Osteoblast (primary cell): ENCODE measurements around the gene MAGI1. TPM values are rescaled to one million over a fixed set of nuclear protein-coding genes. Genes with fewer than 3 reads are reported as not detected.

ENCODE experiments used
- DNase-seq: peaks from one replicate; pipeline ENCODE4 v3.0.0; 2011; ENCODE audit warnings: low spot score, mixed read lengths; ENCODE audit not compliant: insufficient read length; ENCODE audit errors: missing footprints
- H2AFZ ChIP-seq: 2 replicates; pipeline ENCODE4 v1.6.0; 2011; ENCODE audit warnings: mild to moderate bottlenecking, low read length
- H3K27ac ChIP-seq: 2 replicates; pipeline ENCODE4 v1.5.1; 2011; ENCODE audit warnings: mild to moderate bottlenecking, low read depth, low read length, moderate library complexity
- H3K27me3 ChIP-seq: 2 replicates; pipeline ENCODE4 v1.6.0; 2012; ENCODE audit warnings: mild to moderate bottlenecking, control low read depth, inconsistent platforms, low read length, moderate library complexity; ENCODE audit not compliant: insufficient read depth
- H3K36me3 ChIP-seq: 2 replicates; pipeline ENCODE4 v1.5.1; 2011; ENCODE audit warnings: mild to moderate bottlenecking, low read length, control low read depth, moderate library complexity; ENCODE audit not compliant: insufficient read depth
- H3K4me1 ChIP-seq: 2 replicates; pipeline ENCODE4 v1.5.1; 2011; ENCODE audit warnings: mild to moderate bottlenecking, low read length, control low read depth, moderate library complexity; ENCODE audit not compliant: insufficient read depth
- H3K4me2 ChIP-seq: 2 replicates; pipeline ENCODE4 v1.6.0; 2011; ENCODE audit warnings: mild to moderate bottlenecking, low read length; ENCODE audit not compliant: insufficient read depth
- H3K4me3 ChIP-seq: fragments of 200-600 bp; sonication (generic); 3 replicates; pipeline ENCODE4 v1.5.1; 2012; ENCODE audit warnings: mild to moderate bottlenecking, low read length, inconsistent platforms; ENCODE audit not compliant: insufficient read depth
- H3K79me2 ChIP-seq: 2 replicates; pipeline ENCODE4 v1.6.0; 2012; ENCODE audit warnings: mild to moderate bottlenecking, low read length, control low read depth, inconsistent platforms; ENCODE audit not compliant: insufficient read depth
- H3K9me3 ChIP-seq: 2 replicates; pipeline ENCODE4 v1.5.1; 2011; ENCODE audit warnings: low read depth, low read length, control low read depth
- H4K20me1 ChIP-seq: 2 replicates; pipeline ENCODE4 v1.6.0; 2012; ENCODE audit warnings: mild to moderate bottlenecking, low read length, control low read depth; ENCODE audit not compliant: insufficient read depth
- total RNA-seq: library from RNA; depleted of rRNA; stranded (reverse); fragments of >200 nt; gene quantifications from 2 replicates; pipeline ENCODE4 v1.2.3, GENCODE V29; 2012
- TF ChIP-seq, protein P1 (sequence below): IDR thresholded peaks from 2 replicates; pipeline ENCODE4 v1.5.1; 2011; ENCODE audit warnings: mild to moderate bottlenecking, low read depth, low read length, moderate library complexity; ENCODE audit errors: extremely low read depth

The MAGI1 gene
- total RNA-seq, 1 donor: 66.6 TPM

- Histone ChIP-seq H3K36me3 (no peaks in the 10 kb centered on the region), H3K9me3 (no peaks in the 10 kb centered on the region), H3K27ac (no peak overlapping the region), H4K20me1 (peaks cover 73% of the 10 kb centered on the region), H2AFZ (no peak overlapping the region), H3K4me3 (no peak overlapping the region), H3K79me2 (peaks cover 83% of the 10 kb centered on the region), H3K4me1 (peaks cover 3% of the 10 kb centered on the region), H3K4me2 (no peak overlapping the region), H3K27me3 (no peaks in the 10 kb centered on the region)
- TF ChIP-seq, protein P1, sequence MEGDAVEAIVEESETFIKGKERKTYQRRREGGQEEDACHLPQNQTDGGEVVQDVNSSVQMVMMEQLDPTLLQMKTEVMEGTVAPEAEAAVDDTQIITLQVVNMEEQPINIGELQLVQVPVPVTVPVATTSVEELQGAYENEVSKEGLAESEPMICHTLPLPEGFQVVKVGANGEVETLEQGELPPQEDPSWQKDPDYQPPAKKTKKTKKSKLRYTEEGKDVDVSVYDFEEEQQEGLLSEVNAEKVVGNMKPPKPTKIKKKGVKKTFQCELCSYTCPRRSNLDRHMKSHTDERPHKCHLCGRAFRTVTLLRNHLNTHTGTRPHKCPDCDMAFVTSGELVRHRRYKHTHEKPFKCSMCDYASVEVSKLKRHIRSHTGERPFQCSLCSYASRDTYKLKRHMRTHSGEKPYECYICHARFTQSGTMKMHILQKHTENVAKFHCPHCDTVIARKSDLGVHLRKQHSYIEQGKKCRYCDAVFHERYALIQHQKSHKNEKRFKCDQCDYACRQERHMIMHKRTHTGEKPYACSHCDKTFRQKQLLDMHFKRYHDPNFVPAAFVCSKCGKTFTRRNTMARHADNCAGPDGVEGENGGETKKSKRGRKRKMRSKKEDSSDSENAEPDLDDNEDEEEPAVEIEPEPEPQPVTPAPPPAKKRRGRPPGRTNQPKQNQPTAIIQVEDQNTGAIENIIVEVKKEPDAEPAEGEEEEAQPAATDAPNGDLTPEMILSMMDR: no peak
- DNase-seq: no peak
Measured at GRCh38 chr3:66010348-66010738, 28.4 kb downstream of the MAGI1 start.

GRCh38 chr3:66004244-66004643 is 34.5 kb downstream of the MAGI1 start:
- Histone ChIP-seq H3K79me2 (peaks cover 94% of the 10 kb centered on the region), H3K4me1 (no peaks in the 10 kb centered on the region), H3K9me3 (no peaks in the 10 kb centered on the region), H2AFZ (no peak overlapping the region), H3K36me3 (no peaks in the 10 kb centered on the region), H3K27me3 (no peaks in the 10 kb centered on the region), H3K4me3 (no peak overlapping the region), H4K20me1 (peaks cover 70% of the 10 kb centered on the region), H3K4me2 (no peak overlapping the region), H3K27ac (no peak overlapping the region)
- TF ChIP-seq, protein P1: no peak
- DNase-seq: no peak

DNA sequence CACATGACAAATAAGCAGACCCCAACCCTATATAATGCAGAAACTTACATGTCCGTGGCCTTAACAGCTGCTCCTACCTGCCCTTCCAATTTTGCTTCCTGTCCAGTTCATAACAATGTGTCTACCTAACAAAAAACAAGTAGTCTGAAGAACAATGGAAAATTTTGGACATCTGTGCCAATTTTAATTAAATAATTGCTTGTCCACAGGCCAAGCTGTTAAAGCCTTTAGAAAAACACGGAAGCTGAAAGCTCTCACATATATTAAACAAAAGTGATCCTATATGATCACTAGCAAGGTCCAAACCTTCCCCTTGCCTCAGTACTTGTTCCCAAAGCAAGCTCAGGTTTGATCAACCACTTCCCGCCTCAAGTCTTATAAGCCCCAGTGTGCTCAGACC is 37.1 kb downstream of the MAGI1 start:
- peaks cover 70% of the 10 kb centered on the region for H4K20me1 ChIP-seq
- H3K9me3 ChIP-seq: no peaks in the 10 kb centered on the region
- DNase-seq: no peak
- H3K4me2 ChIP-seq: no peak overlapping the region
- TF ChIP-seq, protein P1: no peak
- H3K27ac ChIP-seq: no peak overlapping the region
- H3K79me2 ChIP-seq: peaks cover 88% of the 10 kb centered on the region
- no peaks in the 10 kb centered on the region for H3K36me3 ChIP-seq
- H3K4me3 ChIP-seq: no peak overlapping the region
- H3K27me3 ChIP-seq: no peaks in the 10 kb centered on the region
- peaks cover 17% of the 10 kb centered on the region for H3K4me1 ChIP-seq
- H2AFZ ChIP-seq: no peak overlapping the region

DNA sequence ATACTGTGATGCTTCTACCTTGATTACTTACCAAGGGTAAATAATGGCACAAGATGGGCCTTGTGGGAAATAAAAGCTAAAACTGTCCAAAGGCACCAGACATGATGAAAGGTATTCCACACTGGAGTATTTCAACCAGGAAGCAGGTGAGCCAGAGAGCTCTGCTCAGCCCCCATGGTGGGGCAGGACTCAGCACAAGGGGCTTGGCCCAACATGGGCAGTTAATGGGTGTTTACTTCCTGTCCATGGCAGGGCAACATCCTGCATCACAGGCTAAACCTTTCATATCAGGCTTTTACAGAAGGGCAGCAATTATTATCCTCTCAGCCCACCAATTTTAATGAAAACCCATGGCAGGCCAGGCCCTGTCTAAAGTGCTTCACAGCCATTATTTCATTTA is 38.2 kb downstream of the MAGI1 start:
- Histone ChIP-seq H2AFZ (no peak overlapping the region), H3K27ac (no peak overlapping the region), H3K4me1 (peaks cover 20% of the 10 kb centered on the region), H3K4me2 (no peak overlapping the region), H3K79me2 (peaks cover 87% of the 10 kb centered on the region), H4K20me1 (peaks cover 70% of the 10 kb centered on the region), H3K4me3 (no peak overlapping the region), H3K36me3 (no peaks in the 10 kb centered on the region), H3K9me3 (no peaks in the 10 kb centered on the region), H3K27me3 (no peaks in the 10 kb centered on the region)
- no peak for DNase-seq
- TF ChIP-seq, protein P1: no peak
